Bronchial epithelial cell (primary cell): Measurements from ENCODE around the gene LYRM1. TPM values are rescaled to one million over a fixed set of nuclear protein-coding genes. Genes with fewer than 3 reads are reported as not detected.

Source experiments
- DNase-seq: peaks from one replicate; pipeline ENCODE4 v3.0.0-alpha.2; 2010; ENCODE audit warnings: low read depth
- FAIRE-seq: peaks from 2 replicates; lab custom pipeline; 2011; peaks lifted over from hg19 to GRCh38; lab: Jason Lieb, UNC
- H3K27me3 ChIP-seq: 2 replicates; pipeline ENCODE4 v1.5.1; 2011; ENCODE audit warnings: low read length; ENCODE audit not compliant: control insufficient read depth, insufficient read depth
- H3K36me3 ChIP-seq: 2 replicates; pipeline ENCODE4 v1.5.1; 2011; ENCODE audit warnings: low read length; ENCODE audit not compliant: control insufficient read depth, insufficient read depth
- H3K4me3 ChIP-seq: 2 replicates; pipeline ENCODE4 v1.5.1; 2011; ENCODE audit warnings: mild to moderate bottlenecking, low read depth, low read length, control low read depth
- CTCF ChIP-seq: IDR thresholded peaks from 2 replicates; pipeline ENCODE4 v1.5.1; 2011; ENCODE audit warnings: mild to moderate bottlenecking, moderate library complexity, low read length, control low read depth, inconsistent platforms; ENCODE audit not compliant: insufficient read depth, severe bottlenecking
- total RNA-seq: library from RNA; depleted of rRNA; stranded (reverse); fragments of >200 nt; gene quantifications from 2 replicates; pipeline ENCODE4 v1.2.1, GENCODE V29; 2014

LYRM1 gene
- total RNA-seq, 1 donor from 2014 or later, result 40.8 TPM

GRCh38 chr16:20868890-20869289, 31.7 kb upstream of the LYRM1 start:
- Histone ChIP-seq H3K4me3 (no peak overlapping the region), H3K27me3 (no peaks in the 10 kb centered on the region), H3K36me3 (no peaks in the 10 kb centered on the region)
- FAIRE-seq, result no peak
- no peak for TF ChIP-seq CTCF
- no peak for DNase-seq

- Histone ChIP-seq H3K27me3 (no peaks in the 10 kb centered on the region), H3K36me3 (no peaks in the 10 kb centered on the region), H3K4me3 (no peak overlapping the region)
- no peak for TF ChIP-seq CTCF
- DNase-seq (no peak), FAIRE-seq (no peak)
Observed at GRCh38 chr16:20870122-20870820, 30.3 kb upstream of the LYRM1 start.

- H3K27me3 ChIP-seq, result no peaks in the 10 kb centered on the region
- FAIRE-seq (no peak), DNase-seq (no peak)
- TF ChIP-seq CTCF, result no peak
- no peaks in the 10 kb centered on the region for H3K36me3 ChIP-seq
- no peak overlapping the region for H3K4me3 ChIP-seq
Observed at GRCh38 chr16:20871258-20871657, 29.3 kb upstream of the LYRM1 start.

- no peak for TF ChIP-seq CTCF
- FAIRE-seq (no peak), DNase-seq (no peak)
- H3K4me3 ChIP-seq, result no peak overlapping the region
- no peaks in the 10 kb centered on the region for H3K27me3 ChIP-seq
- H3K36me3 ChIP-seq, result no peaks in the 10 kb centered on the region
Observed at GRCh38 chr16:20871941-20872815, 28.4 kb upstream of the LYRM1 start.

GRCh38 chr16:20873331-20873730, 27.2 kb upstream of the LYRM1 start:
- H3K4me3 ChIP-seq, result no peak overlapping the region
- TF ChIP-seq CTCF, result no peak
- no peak for DNase-seq
- H3K27me3 ChIP-seq, result no peaks in the 10 kb centered on the region
- FAIRE-seq, result no peak
- peaks cover 2% of the 10 kb centered on the region for H3K36me3 ChIP-seq
